Neuron (in vitro differentiated cells): ENCODE measurements around the gene UBE3D.
"Not testable (repeated sequence)": the region's sequence is repeated elsewhere in the genome, so short reads cannot be mapped to it uniquely, and the experiment has no call there.

Source experiments
- H2AFZ ChIP-seq: one replicate; pipeline ENCODE4 v1.6.1; 2013; ENCODE audit warnings: low read depth, mild to moderate bottlenecking, inconsistent platforms, low read length, moderate library complexity
- H3K27me3 ChIP-seq: one replicate; pipeline ENCODE4 v1.6.1; 2013; ENCODE audit warnings: low read length; ENCODE audit not compliant: insufficient read depth
- H3K36me3 ChIP-seq: one replicate; pipeline ENCODE4 v1.6.1; 2013; ENCODE audit warnings: low read length; ENCODE audit not compliant: insufficient read depth
- H3K4me1 ChIP-seq: one replicate; pipeline ENCODE4 v1.6.1; 2013; ENCODE audit warnings: low read length; ENCODE audit not compliant: insufficient read depth
- H3K4me3 ChIP-seq: 2 replicates; pipeline ENCODE4 v1.5.1; 2013; ENCODE audit warnings: mild to moderate bottlenecking, low read length, moderate library complexity
- H3K9me3 ChIP-seq: one replicate; pipeline ENCODE4 v1.6.1; 2013; ENCODE audit warnings: low read length

Gene UBE3D

DNA sequence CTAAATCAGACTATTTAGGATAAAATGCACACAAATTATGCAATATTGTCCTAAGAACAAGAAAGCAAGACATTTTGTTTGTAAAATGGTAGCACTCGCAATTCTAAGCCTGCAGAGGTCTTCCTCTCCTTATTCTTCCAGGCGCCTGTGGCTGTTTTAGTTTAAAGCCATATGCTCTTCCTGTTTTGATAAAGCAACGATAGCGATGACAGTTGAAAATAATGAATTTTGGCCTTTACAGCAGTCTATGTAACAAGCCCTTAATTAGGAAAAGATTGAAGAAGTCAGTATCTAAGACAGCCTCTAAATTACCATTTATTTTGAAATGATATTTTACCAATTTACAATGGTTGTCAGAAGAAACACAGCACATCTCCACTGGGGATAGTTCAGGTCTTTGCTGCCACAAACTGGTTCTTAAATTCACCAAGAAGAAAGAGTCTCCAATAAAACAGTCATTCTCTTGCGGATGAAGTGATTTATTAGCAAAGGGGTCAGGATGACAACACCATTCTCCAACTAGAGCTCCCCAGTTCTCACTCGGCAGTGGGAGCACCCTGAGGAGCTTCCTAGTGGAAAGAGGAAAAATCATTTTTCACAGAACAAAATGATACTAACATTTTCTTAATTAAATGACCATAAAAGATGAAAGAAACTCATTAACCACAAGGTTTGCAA lies 21.4 kb downstream of the UBE3D start:
- Histone ChIP-seq H2AFZ (no peak overlapping the region), H3K4me3 (no peak overlapping the region), H3K27me3 (no peaks in the 10 kb centered on the region), H3K4me1 (peaks cover 7% of the 10 kb centered on the region), H3K36me3 (no peaks in the 10 kb centered on the region), H3K9me3 (no peaks in the 10 kb centered on the region)

- H3K4me3 ChIP-seq = no peak overlapping the region
Measured at GRCh38 chr6:83042467-83043053, 23.1 kb downstream of the UBE3D start.

DNA sequence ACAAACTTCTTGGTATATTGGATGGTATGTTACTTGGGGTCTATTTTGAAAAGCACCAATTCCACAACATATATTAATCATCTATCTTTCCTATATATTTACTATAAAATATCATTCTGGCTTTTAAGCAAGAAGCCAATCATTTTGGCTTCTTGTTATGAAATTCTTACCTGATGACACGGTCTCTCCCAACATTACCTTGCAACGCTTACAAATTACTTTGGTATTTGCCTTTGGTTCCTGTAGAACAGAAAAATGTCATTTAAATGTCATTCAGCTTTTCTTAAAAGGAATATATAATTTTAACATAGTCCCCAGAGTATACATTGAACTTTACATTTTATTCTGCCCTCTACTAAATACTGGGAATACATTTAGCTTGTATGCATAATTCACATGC lies 27.4 kb downstream of the UBE3D start:
- peaks cover 7% of the 10 kb centered on the region for H3K4me1 ChIP-seq
- H3K27me3 ChIP-seq = no peaks in the 10 kb centered on the region
- peaks cover 5% of the 10 kb centered on the region for H3K36me3 ChIP-seq
- no peak overlapping the region for H3K4me3 ChIP-seq
- peaks cover 5% of the 10 kb centered on the region for H3K9me3 ChIP-seq
- no peak overlapping the region for H2AFZ ChIP-seq

More at GRCh38 chr6:83042467-83043053, 23.1 kb downstream of the UBE3D start:
- no peaks in the 10 kb centered on the region for H3K27me3 ChIP-seq
- H3K9me3 ChIP-seq = no peaks in the 10 kb centered on the region
- no peak overlapping the region for H2AFZ ChIP-seq
- no peaks in the 10 kb centered on the region for H3K36me3 ChIP-seq
- H3K4me1 ChIP-seq = peaks cover 7% of the 10 kb centered on the region

- H3K4me3 ChIP-seq = no peak overlapping the region
- no peak overlapping the region for H2AFZ ChIP-seq
- H3K36me3 ChIP-seq = no peaks in the 10 kb centered on the region
- H3K27me3 ChIP-seq = no peaks in the 10 kb centered on the region
- H3K4me1 ChIP-seq = no peaks in the 10 kb centered on the region
- peaks cover 21% of the 10 kb centered on the region for H3K9me3 ChIP-seq
Measured at GRCh38 chr6:83031689-83032088, 34.0 kb downstream of the UBE3D start.

- H3K4me3 ChIP-seq = no peak overlapping the region
- H3K27me3 ChIP-seq = no peaks in the 10 kb centered on the region
- H3K36me3 ChIP-seq = peaks cover 23% of the 10 kb centered on the region
- H3K4me1 ChIP-seq = no peaks in the 10 kb centered on the region
- H3K9me3 ChIP-seq = peaks cover 6% of the 10 kb centered on the region
- H2AFZ ChIP-seq = no peak overlapping the region
Measured at GRCh38 chr6:83019741-83020140, 45.9 kb downstream of the UBE3D start.

- H3K9me3 ChIP-seq, H3K36me3 ChIP-seq, H3K4me3 ChIP-seq, H3K27me3 ChIP-seq, H2AFZ ChIP-seq, H3K4me1 ChIP-seq: not testable (repeated sequence)
Measured at GRCh38 chr6:83011131-83011530, 54.5 kb downstream of the UBE3D start.

- no peak overlapping the region for H3K4me3 ChIP-seq
- H3K27me3 ChIP-seq = no peaks in the 10 kb centered on the region
- H3K36me3 ChIP-seq = no peaks in the 10 kb centered on the region
- H3K4me1 ChIP-seq = no peaks in the 10 kb centered on the region
- H3K9me3 ChIP-seq = peaks cover 3% of the 10 kb centered on the region
- H2AFZ ChIP-seq = no peak overlapping the region
Measured at GRCh38 chr6:83008626-83009025, 57.0 kb downstream of the UBE3D start.

- H2AFZ ChIP-seq = no peak overlapping the region
- no peaks in the 10 kb centered on the region for H3K27me3 ChIP-seq
- H3K4me1 ChIP-seq = no peaks in the 10 kb centered on the region
- no peak overlapping the region for H3K4me3 ChIP-seq
- H3K9me3 ChIP-seq = no peaks in the 10 kb centered on the region
- H3K36me3 ChIP-seq = no peaks in the 10 kb centered on the region
Measured at GRCh38 chr6:83006270-83006905, 59.3 kb downstream of the UBE3D start.

DNA sequence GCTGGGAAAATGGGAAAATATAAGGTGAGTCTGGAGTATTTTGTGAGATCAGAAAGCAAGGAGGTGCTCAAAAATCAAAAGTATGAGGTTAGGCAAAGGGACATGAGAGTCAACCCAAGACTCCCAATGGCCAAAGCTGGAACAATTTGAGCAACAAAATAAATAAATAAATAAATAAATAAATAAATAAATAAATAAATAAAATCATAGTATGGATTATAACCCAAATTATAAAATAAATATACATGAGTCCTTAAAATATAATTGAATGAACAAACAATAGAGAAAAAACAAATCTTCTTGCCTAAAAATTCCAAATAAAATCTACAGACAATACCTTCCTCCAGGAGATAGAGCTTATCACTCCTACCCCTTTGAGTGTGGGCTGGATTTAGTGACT lies 69.5 kb downstream of the UBE3D start:
- Histone ChIP-seq H3K27me3 (no peaks in the 10 kb centered on the region), H2AFZ (no peak overlapping the region), H3K4me1 (no peaks in the 10 kb centered on the region), H3K4me3 (no peak overlapping the region), H3K9me3 (no peaks in the 10 kb centered on the region), H3K36me3 (no peaks in the 10 kb centered on the region)

DNA sequence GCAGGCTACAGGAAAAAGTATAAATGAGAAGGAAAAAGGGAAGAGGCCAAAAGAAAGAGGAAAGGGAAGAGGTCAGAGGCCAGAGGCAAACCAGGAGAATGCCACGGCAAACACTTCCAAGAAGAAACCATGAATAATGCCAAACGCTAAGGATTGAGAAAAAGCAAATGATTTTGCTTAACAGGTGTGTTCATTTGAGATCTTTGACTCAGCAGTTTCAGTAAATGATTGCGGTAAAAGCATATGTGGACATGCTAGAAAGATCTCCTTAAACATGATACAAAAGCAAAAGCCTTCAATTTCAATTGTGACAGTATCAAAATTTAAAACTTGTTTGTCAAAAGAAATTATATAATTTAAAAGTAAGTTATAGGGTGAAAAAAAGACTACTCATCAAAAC lies 70.6 kb downstream of the UBE3D start:
- H3K36me3 ChIP-seq = no peaks in the 10 kb centered on the region
- no peak overlapping the region for H2AFZ ChIP-seq
- no peaks in the 10 kb centered on the region for H3K27me3 ChIP-seq
- no peaks in the 10 kb centered on the region for H3K9me3 ChIP-seq
- H3K4me3 ChIP-seq = no peak overlapping the region
- no peaks in the 10 kb centered on the region for H3K4me1 ChIP-seq

DNA sequence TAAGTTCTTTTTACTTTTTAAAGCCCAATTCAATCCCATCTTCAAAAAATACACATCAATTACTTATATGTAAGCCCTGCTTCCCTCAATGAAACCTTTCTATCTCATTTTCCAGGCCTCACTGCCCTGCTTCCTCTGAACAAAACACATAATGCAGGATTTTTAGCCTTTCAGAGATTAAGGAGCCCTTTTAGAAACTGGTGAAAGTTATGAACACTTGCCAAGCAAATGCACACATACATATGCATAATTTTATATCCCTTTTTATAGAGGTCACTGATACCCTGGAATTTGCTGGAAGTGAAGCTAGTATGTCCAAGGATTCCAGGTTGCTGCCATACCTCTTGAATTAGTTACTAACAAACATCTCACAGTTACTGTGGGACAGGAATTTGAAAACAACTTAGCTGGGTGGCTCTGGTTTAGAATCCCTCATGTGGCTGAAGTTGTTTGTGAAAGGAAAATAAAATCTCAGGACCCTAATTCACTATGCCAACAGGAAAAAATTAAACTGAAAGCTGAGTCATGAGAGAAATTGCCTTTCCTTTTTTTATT lies 75.8 kb downstream of the UBE3D start:
- Histone ChIP-seq H3K4me3 (no peak overlapping the region), H2AFZ (no peak overlapping the region), H3K4me1 (no peaks in the 10 kb centered on the region), H3K36me3 (no peaks in the 10 kb centered on the region), H3K27me3 (no peaks in the 10 kb centered on the region), H3K9me3 (no peaks in the 10 kb centered on the region)

- Histone ChIP-seq H3K36me3 (no peaks in the 10 kb centered on the region), H2AFZ (no peak overlapping the region), H3K4me3 (no peak overlapping the region), H3K4me1 (no peaks in the 10 kb centered on the region), H3K9me3 (no peaks in the 10 kb centered on the region), H3K27me3 (no peaks in the 10 kb centered on the region)
Measured at GRCh38 chr6:82988930-82989351, 76.7 kb downstream of the UBE3D start.

DNA sequence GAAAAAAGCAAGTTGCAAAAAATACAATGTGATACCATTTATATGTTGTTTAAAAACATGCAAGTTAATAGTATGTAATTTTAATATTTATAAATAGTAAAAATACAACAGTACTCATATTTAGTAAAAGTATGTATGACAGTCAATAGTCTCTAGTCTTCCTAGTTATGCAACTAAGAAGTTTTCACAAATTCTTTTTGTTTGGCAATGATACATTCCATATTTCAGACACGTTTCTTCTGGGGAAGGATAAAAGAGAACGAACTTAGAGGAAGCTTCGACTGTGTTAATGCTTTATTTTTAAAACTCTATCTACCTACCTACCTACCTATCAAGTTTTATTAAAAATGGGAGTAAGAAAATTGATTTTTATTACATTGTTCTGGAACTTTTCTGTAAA lies 77.7 kb downstream of the UBE3D start:
- no peaks in the 10 kb centered on the region for H3K9me3 ChIP-seq
- H3K36me3 ChIP-seq = no peaks in the 10 kb centered on the region
- no peaks in the 10 kb centered on the region for H3K27me3 ChIP-seq
- H3K4me3 ChIP-seq = no peak overlapping the region
- H2AFZ ChIP-seq = no peak overlapping the region
- no peaks in the 10 kb centered on the region for H3K4me1 ChIP-seq
